HEK293T (cell line): ENCODE results near the gene CR1.

ENCODE experiments used
- BHLHE40 ChIP-seq: fragments of 450-650 bp; IDR thresholded peaks from 2 replicates; pipeline ENCODE4 v1.6.1; 2016; ENCODE audit warnings: mild to moderate bottlenecking, moderate library complexity, borderline replicate concordance
- FOXA1 ChIP-seq: fragments of 450-650 bp; IDR thresholded peaks from 2 replicates; pipeline ENCODE4 v1.6.1; 2016; ENCODE audit warnings: mild to moderate bottlenecking
- FOXK2 ChIP-seq: fragments of 450-650 bp; IDR thresholded peaks from 2 replicates; pipeline ENCODE4 v1.6.1; 2016; ENCODE audit warnings: mild to moderate bottlenecking
- LEF1 ChIP-seq: fragments of 450-650 bp; IDR thresholded peaks from 2 replicates; pipeline ENCODE4 v1.6.1; 2017; ENCODE audit warnings: mild to moderate bottlenecking, borderline replicate concordance
- NFRKB ChIP-seq: fragments of 450-650 bp; IDR thresholded peaks from 2 replicates; pipeline ENCODE4 v1.6.1; 2016; ENCODE audit warnings: mild to moderate bottlenecking, moderate library complexity
- TARDBP ChIP-seq: fragments of 450-650 bp; IDR thresholded peaks from 2 replicates; pipeline ENCODE4 v1.6.1; 2016

- TF ChIP-seq LEF1 (no peak), NFRKB (no peak), FOXA1 (no peak), BHLHE40 (no peak), TARDBP (no peak), FOXK2 (no peak)
Observed at GRCh38 chr1:207633226-207633625, 137.3 kb downstream of the CR1 start.
